HEK293 (cell line): ENCODE results near the gene HNRNPH1.

Source experiments
- AEBP2 ChIP-seq: fragments of 450-650 bp; formaldehyde crosslinking; IDR thresholded peaks from 2 replicates; pipeline ENCODE4 v1.5.1; 2016; ENCODE audit warnings: missing biosample characterization, missing genetic modification characterization, borderline replicate concordance
- KLF10 ChIP-seq: fragments of 450-650 bp; IDR thresholded peaks from 2 replicates; pipeline ENCODE4 v1.5.1; 2018; ENCODE audit warnings: missing biosample characterization, mild to moderate bottlenecking, missing genetic modification characterization
- MYNN ChIP-seq: fragments of 450-650 bp; formaldehyde crosslinking; IDR thresholded peaks from 2 replicates; pipeline ENCODE4 v1.5.1; 2016; ENCODE audit warnings: missing biosample characterization, missing genetic modification characterization, borderline replicate concordance
- SP3 ChIP-seq: fragments of 450-650 bp; formaldehyde crosslinking; IDR thresholded peaks from 2 replicates; pipeline ENCODE4 v1.5.1; 2016; ENCODE audit warnings: missing biosample characterization, missing genetic modification characterization
- TRIM28 ChIP-seq: IDR thresholded peaks from 2 replicates; pipeline ENCODE4 v1.6.1; 2011; ENCODE audit warnings: low read length, control low read depth, borderline replicate concordance
- ZBTB48 ChIP-seq: fragments of 450-650 bp; formaldehyde crosslinking; IDR thresholded peaks from 2 replicates; pipeline ENCODE4 v1.5.1; 2016; ENCODE audit warnings: missing biosample characterization, missing genetic modification characterization
- ZBTB7A ChIP-seq: fragments of 450-650 bp; formaldehyde crosslinking; IDR thresholded peaks from 2 replicates; pipeline ENCODE4 v1.5.1; 2016; ENCODE audit warnings: low read depth, missing biosample characterization, missing genetic modification characterization
- ZFHX2 ChIP-seq: fragments of 450-650 bp; formaldehyde crosslinking; conservative IDR thresholded peaks from 2 replicates; pipeline ENCODE4 v1.5.1; 2016; ENCODE audit warnings: missing biosample characterization, missing genetic modification characterization
- ZFP3 ChIP-seq: fragments of 450-650 bp; formaldehyde crosslinking; IDR thresholded peaks from 2 replicates; pipeline ENCODE4 v1.5.1; 2016; ENCODE audit warnings: low read depth, missing biosample characterization, missing genetic modification characterization
- ZNF112 ChIP-seq: fragments of 450-650 bp; formaldehyde crosslinking; IDR thresholded peaks from 2 replicates; pipeline ENCODE4 v1.5.0; 2017; ENCODE audit warnings: missing biosample characterization, missing genetic modification characterization
- ZNF292 ChIP-seq: fragments of 450-650 bp; formaldehyde crosslinking; IDR thresholded peaks from 2 replicates; pipeline ENCODE4 v1.5.1; 2016; ENCODE audit warnings: low read depth, missing biosample characterization, missing genetic modification characterization, borderline replicate concordance
- ZNF302 ChIP-seq: fragments of 450-650 bp; formaldehyde crosslinking; IDR thresholded peaks from 2 replicates; pipeline ENCODE4 v1.5.1; 2016; ENCODE audit warnings: missing biosample characterization, missing genetic modification characterization, low read depth
- ZNF423 ChIP-seq: fragments of 450-650 bp; formaldehyde crosslinking; IDR thresholded peaks from 2 replicates; pipeline ENCODE4 v1.5.1; 2016; ENCODE audit warnings: missing biosample characterization, missing genetic modification characterization
- ZNF48 ChIP-seq: fragments of 450-650 bp; formaldehyde crosslinking; IDR thresholded peaks from 2 replicates; pipeline ENCODE4 v1.5.1; 2016; ENCODE audit warnings: missing biosample characterization, missing genetic modification characterization
- ZNF501 ChIP-seq: fragments of 450-650 bp; formaldehyde crosslinking; IDR thresholded peaks from 2 replicates; pipeline ENCODE4 v1.5.1; 2016; ENCODE audit warnings: missing biosample characterization, missing genetic modification characterization
- ZNF521 ChIP-seq: fragments of 450-650 bp; formaldehyde crosslinking; IDR thresholded peaks from 2 replicates; pipeline ENCODE4 v1.5.1; 2017; ENCODE audit warnings: missing biosample characterization, mild to moderate bottlenecking, missing genetic modification characterization
- ZNF585B ChIP-seq: fragments of 450-650 bp; formaldehyde crosslinking; IDR thresholded peaks from 2 replicates; pipeline ENCODE4 v1.5.1; 2016; ENCODE audit warnings: missing biosample characterization, missing genetic modification characterization
- ZNF621 ChIP-seq: fragments of 450-650 bp; formaldehyde crosslinking; IDR thresholded peaks from 2 replicates; pipeline ENCODE4 v1.5.1; 2017; ENCODE audit warnings: missing biosample characterization, missing genetic modification characterization
- ZNF707 ChIP-seq: fragments of 450-650 bp; formaldehyde crosslinking; IDR thresholded peaks from 2 replicates; pipeline ENCODE4 v1.5.1; 2016; ENCODE audit warnings: missing biosample characterization, missing genetic modification characterization
- ZNF747 ChIP-seq: fragments of 450-650 bp; formaldehyde crosslinking; IDR thresholded peaks from 2 replicates; pipeline ENCODE4 v1.5.1; 2016; ENCODE audit warnings: missing biosample characterization, missing genetic modification characterization
- ZNF768 ChIP-seq: fragments of 450-650 bp; formaldehyde crosslinking; IDR thresholded peaks from 2 replicates; pipeline ENCODE4 v1.5.1; 2018; ENCODE audit warnings: missing biosample characterization, mild to moderate bottlenecking, missing genetic modification characterization
- ZNF776 ChIP-seq: fragments of 450-650 bp; formaldehyde crosslinking; IDR thresholded peaks from 2 replicates; pipeline ENCODE4 v1.5.0; 2017; ENCODE audit warnings: missing biosample characterization, missing genetic modification characterization, borderline replicate concordance
- ZNF777 ChIP-seq: fragments of 450-650 bp; formaldehyde crosslinking; IDR thresholded peaks from 2 replicates; pipeline ENCODE4 v1.5.1; 2017; ENCODE audit warnings: missing biosample characterization, missing genetic modification characterization, borderline replicate concordance
- ZSCAN16 ChIP-seq: fragments of 450-650 bp; formaldehyde crosslinking; IDR thresholded peaks from 2 replicates; pipeline ENCODE4 v1.5.1; 2016; ENCODE audit warnings: missing biosample characterization, missing genetic modification characterization
- ZXDB ChIP-seq: fragments of 450-650 bp; formaldehyde crosslinking; IDR thresholded peaks from 2 replicates; pipeline ENCODE4 v1.5.1; 2016; ENCODE audit warnings: missing biosample characterization, missing genetic modification characterization
- TF ChIP-seq, protein P1 (sequence below): fragments of 450-650 bp; formaldehyde crosslinking; IDR thresholded peaks from 2 replicates; pipeline ENCODE4 v1.5.1; 2017; ENCODE audit warnings: missing biosample characterization, mild to moderate bottlenecking, missing genetic modification characterization, moderate library complexity
- TF ChIP-seq, protein P2 (sequence below): fragments of 450-650 bp; formaldehyde crosslinking; IDR thresholded peaks from 2 replicates; pipeline ENCODE4 v1.5.1; 2016; ENCODE audit warnings: missing biosample characterization, missing genetic modification characterization
- TF ChIP-seq, protein P3 (sequence below): fragments of 450-650 bp; formaldehyde crosslinking; IDR thresholded peaks from 2 replicates; pipeline ENCODE4 v1.5.1; 2016; ENCODE audit warnings: missing biosample characterization, missing genetic modification characterization
- TF ChIP-seq, protein P4 (sequence below): fragments of 450-650 bp; formaldehyde crosslinking; IDR thresholded peaks from 2 replicates; pipeline ENCODE4 v1.5.1; 2016; ENCODE audit warnings: missing biosample characterization, missing genetic modification characterization

HNRNPH1 gene

DNA sequence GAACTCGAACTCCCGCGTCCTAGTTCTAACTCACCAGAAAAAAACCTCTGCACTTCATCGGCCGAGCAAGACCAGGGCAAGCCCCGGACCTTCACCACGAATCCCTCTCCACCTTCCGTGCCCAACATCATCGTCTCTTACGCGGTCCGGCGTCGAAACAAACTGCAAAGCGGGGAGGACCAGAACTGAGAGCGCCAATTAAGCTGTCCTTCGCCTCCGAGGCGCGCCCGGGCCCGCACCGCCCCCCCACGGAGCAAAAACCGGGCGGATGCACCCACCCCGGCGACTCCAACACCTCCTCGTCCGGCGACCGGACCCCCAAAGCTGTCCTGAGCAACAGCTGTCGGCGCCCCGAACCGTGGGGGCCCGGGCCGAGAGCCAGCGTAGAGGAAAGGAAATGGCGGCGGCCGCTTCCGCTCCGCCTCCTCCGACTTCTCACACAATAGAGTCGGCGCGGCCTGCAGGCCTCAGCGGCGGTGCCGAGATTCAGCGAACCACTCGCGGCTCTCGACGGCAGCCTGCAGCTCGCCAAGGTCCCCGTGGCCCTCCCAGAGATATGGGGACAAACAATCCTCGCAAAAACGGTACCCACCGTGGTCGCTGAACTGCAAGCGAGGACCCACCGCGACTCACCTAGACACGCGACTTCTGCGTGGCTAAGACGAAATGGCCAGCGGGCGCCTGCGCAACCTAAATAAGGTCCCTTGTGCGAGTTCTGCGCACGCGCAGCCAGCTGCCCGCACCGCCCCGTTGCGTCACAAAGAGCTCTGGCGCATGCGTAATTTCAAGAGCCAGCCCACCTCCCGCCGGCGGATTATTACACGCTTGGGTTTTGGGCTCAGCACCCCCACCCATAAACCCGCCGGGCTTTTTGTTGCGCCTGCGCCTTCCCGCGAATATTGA lies at the start of gene HNRNPH1 (continued):
- TF ChIP-seq, protein P1, sequence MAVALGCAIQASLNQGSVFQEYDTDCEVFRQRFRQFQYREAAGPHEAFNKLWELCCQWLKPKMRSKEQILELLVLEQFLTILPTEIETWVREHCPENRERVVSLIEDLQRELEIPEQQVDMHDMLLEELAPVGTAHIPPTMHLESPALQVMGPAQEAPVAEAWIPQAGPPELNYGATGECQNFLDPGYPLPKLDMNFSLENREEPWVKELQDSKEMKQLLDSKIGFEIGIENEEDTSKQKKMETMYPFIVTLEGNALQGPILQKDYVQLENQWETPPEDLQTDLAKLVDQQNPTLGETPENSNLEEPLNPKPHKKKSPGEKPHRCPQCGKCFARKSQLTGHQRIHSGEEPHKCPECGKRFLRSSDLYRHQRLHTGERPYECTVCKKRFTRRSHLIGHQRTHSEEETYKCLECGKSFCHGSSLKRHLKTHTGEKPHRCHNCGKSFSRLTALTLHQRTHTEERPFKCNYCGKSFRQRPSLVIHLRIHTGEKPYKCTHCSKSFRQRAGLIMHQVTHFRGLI (tag by site-specific recombination) = 0 out of 2 replicates have a peak, but pooled peaks have one; percentile 24
- no peak for TF ChIP-seq ZNF621 (tag by site-specific recombination)
- TF ChIP-seq, protein P2, sequence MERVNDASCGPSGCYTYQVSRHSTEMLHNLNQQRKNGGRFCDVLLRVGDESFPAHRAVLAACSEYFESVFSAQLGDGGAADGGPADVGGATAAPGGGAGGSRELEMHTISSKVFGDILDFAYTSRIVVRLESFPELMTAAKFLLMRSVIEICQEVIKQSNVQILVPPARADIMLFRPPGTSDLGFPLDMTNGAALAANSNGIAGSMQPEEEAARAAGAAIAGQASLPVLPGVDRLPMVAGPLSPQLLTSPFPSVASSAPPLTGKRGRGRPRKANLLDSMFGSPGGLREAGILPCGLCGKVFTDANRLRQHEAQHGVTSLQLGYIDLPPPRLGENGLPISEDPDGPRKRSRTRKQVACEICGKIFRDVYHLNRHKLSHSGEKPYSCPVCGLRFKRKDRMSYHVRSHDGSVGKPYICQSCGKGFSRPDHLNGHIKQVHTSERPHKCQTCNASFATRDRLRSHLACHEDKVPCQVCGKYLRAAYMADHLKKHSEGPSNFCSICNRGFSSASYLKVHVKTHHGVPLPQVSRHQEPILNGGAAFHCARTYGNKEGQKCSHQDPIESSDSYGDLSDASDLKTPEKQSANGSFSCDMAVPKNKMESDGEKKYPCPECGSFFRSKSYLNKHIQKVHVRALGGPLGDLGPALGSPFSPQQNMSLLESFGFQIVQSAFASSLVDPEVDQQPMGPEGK = peak; percentile 63; the same call in 1 of the 2 replicates
- peak; percentile 51; the same call in 1 of the 2 replicates for TF ChIP-seq ZSCAN16
- TF ChIP-seq ZNF585B (tag by site-specific recombination) = peak; percentile 34; the same call in 1 of the 2 replicates
- TF ChIP-seq ZFHX2 = peak; percentile 19; the same call in 1 of the 2 replicates
- TF ChIP-seq ZNF48 (tag by site-specific recombination) = no peak
- TF ChIP-seq, protein P3, sequence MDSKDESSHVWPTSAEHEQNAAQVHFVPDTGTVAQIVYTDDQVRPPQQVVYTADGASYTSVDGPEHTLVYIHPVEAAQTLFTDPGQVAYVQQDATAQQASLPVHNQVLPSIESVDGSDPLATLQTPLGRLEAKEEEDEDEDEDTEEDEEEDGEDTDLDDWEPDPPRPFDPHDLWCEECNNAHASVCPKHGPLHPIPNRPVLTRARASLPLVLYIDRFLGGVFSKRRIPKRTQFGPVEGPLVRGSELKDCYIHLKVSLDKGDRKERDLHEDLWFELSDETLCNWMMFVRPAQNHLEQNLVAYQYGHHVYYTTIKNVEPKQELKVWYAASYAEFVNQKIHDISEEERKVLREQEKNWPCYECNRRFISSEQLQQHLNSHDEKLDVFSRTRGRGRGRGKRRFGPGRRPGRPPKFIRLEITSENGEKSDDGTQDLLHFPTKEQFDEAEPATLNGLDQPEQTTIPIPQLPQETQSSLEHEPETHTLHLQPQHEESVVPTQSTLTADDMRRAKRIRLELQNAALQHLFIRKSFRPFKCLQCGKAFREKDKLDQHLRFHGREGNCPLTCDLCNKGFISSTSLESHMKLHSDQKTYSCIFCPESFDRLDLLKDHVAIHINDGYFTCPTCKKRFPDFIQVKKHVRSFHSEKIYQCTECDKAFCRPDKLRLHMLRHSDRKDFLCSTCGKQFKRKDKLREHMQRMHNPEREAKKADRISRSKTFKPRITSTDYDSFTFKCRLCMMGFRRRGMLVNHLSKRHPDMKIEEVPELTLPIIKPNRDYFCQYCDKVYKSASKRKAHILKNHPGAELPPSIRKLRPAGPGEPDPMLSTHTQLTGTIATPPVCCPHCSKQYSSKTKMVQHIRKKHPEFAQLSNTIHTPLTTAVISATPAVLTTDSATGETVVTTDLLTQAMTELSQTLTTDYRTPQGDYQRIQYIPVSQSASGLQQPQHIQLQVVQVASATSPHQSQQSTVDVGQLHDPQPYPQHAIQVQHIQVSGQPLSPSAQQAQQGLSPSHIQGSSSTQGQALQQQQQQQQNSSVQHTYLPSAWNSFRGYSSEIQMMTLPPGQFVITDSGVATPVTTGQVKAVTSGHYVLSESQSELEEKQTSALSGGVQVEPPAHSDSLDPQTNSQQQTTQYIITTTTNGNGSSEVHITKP (tag by site-specific recombination) = peak; percentile 75
- no peak for TF ChIP-seq MYNN (tag by site-specific recombination)
- no peak for TF ChIP-seq ZNF292
- TF ChIP-seq ZNF776 = no peak
- TF ChIP-seq ZBTB48 (tag by site-specific recombination) = no peak
- peak; percentile 68; the same call in 1 of the 2 replicates for TF ChIP-seq SP3 (tag by site-specific recombination)
- TF ChIP-seq AEBP2 = no peak
- TF ChIP-seq ZNF423 (tag by site-specific recombination) = peak; percentile 10; the same call in 1 of the 2 replicates
- no peak for TF ChIP-seq ZNF521 (tag by site-specific recombination)
- peak; percentile 87 for TF ChIP-seq ZNF501 (tag by site-specific recombination)
- TF ChIP-seq ZFP3 (tag by site-specific recombination) = no peak
- TF ChIP-seq ZNF747 = 0 out of 2 replicates have a peak, but pooled peaks have one; percentile 59
- no peak for TF ChIP-seq ZNF302 (tag by site-specific recombination)
- TF ChIP-seq ZNF112 (tag by site-specific recombination) = no peak
- TF ChIP-seq ZNF777 (tag by site-specific recombination) = 0 out of 2 replicates have a peak, but pooled peaks have one; percentile 53
- TF ChIP-seq ZBTB7A (tag by site-specific recombination) = 0 out of 2 replicates have a peak, but pooled peaks have one; percentile 40
- TF ChIP-seq ZNF707 (tag by site-specific recombination) = no peak
- 0 out of 2 replicates have a peak, but pooled peaks have one; percentile 40 for TF ChIP-seq TRIM28
- TF ChIP-seq ZXDB (tag by site-specific recombination) = peak; percentile 76
- TF ChIP-seq KLF10 (tag by site-specific recombination) = peak; percentile 48; the same call in 1 of the 2 replicates
- no peak for TF ChIP-seq ZNF768
- TF ChIP-seq, protein P4, sequence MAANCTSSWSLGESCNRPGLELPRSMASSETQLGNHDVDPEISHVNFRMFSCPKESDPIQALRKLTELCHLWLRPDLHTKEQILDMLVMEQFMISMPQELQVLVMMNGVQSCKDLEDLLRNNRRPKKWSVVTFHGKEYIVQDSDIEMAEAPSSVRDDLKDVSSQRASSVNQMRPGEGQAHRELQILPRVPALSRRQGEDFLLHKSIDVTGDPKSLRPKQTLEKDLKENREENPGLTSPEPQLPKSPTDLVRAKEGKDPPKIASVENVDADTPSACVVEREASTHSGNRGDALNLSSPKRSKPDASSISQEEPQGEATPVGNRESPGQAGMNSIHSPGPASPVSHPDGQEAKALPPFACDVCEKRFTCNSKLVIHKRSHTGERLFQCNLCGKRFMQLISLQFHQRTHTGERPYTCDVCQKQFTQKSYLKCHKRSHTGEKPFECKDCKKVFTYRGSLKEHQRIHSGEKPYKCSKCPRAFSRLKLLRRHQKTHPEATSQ = peak; percentile 45; the same call in 1 of the 2 replicates
